Upper lobe of left lung (tissue), 4 donors: ENCODE results near the gene LRRC36.

ENCODE experiments used
- EP300 ChIP-seq, 4 donors: sonication (generic); formaldehyde crosslinking; IDR thresholded peaks; one replicate each; pipeline ENCODE4 v1.5.1; 2017; ENCODE audit warnings: antibody characterized with exemption in 4 of 4, control low read depth in 2 of 4
- POLR2A ChIP-seq, 4 donors: fragments of 450-650 bp; IDR thresholded peaks; one replicate each; pipeline ENCODE4 v1.5.1; 2016 to 2017; ENCODE audit warnings: antibody characterized with exemption in 4 of 4, mild to moderate bottlenecking in 2 of 4
- TF ChIP-seq, protein P1 (sequence below), 6 experiments: fragments of 450-650 bp in 4 of 6; fragments of 200-600 bp in 2 of 6; sonication (generic) in 2 of 6; IDR thresholded peaks; one replicate each; pipeline ENCODE4 v1.5.1; 2016 to 2019; ENCODE audit warnings: antibody characterized with exemption in 6 of 6

DNA sequence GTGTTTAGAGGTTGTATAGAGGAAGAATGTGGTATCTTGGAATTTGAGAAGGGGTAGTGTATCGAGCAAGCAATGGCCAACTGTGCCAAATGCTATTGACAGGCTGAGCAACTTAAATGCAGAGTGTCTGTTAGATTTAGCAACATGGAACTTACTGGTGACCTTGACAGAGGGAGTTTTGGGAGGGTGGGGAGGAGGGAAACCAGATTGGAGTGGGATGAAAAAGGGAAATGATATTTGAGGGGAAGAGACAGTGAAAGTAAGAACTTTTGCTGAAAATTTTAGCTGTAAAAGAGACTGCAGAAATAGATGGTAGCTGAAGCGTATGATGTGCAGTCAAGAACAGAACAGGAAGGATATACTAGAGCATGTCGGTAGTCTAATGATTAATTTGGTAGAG, 1.1 kb downstream of the LRRC36 start:
- TF ChIP-seq, protein P1, sequence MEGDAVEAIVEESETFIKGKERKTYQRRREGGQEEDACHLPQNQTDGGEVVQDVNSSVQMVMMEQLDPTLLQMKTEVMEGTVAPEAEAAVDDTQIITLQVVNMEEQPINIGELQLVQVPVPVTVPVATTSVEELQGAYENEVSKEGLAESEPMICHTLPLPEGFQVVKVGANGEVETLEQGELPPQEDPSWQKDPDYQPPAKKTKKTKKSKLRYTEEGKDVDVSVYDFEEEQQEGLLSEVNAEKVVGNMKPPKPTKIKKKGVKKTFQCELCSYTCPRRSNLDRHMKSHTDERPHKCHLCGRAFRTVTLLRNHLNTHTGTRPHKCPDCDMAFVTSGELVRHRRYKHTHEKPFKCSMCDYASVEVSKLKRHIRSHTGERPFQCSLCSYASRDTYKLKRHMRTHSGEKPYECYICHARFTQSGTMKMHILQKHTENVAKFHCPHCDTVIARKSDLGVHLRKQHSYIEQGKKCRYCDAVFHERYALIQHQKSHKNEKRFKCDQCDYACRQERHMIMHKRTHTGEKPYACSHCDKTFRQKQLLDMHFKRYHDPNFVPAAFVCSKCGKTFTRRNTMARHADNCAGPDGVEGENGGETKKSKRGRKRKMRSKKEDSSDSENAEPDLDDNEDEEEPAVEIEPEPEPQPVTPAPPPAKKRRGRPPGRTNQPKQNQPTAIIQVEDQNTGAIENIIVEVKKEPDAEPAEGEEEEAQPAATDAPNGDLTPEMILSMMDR (IDR thresholded peaks at IDR 0.05), result no peak
- TF ChIP-seq EP300 (IDR thresholded peaks at IDR 0.05), result no peak
- no peak for TF ChIP-seq POLR2A (IDR thresholded peaks at IDR 0.05)
